Activated gamma-delta T cell treated with Interleukin-2 at 50 U/mL for 16 hours (primary cell): ENCODE results near the gene KLRK1.
"Not testable (repeated sequence)": the region's sequence is repeated elsewhere in the genome, so short reads cannot be mapped to it uniquely, and the experiment has no call there.

ENCODE experiments used
- DNase-seq: peaks from one replicate; pipeline ENCODE4 v3.0.0-alpha.2; 2020

Gene KLRK1

GRCh38 chr12:10389904-10390303 lies at the start of gene KLRK1:
TSS of gene KLRK1 (minus strand) at chr12:10390041. CDS start at chr12:10388810, 1,231 bp downstream.
- no peak for DNase-seq

GRCh38 chr12:10437601-10438000 lies 47.8 kb upstream of the KLRK1 start:
- not testable (repeated sequence) for DNase-seq

GRCh38 chr12:10435816-10436215 lies 46.0 kb upstream of the KLRK1 start, which contains the start of gene KLRC2:
TSS of gene KLRC2 (minus strand) at chr12:10436010. CDS start at chr12:10435986, 24 bp downstream.
- peak; percentile 11 for DNase-seq

- DNase-seq: not testable (repeated sequence)
These were observed 40.8 kb upstream of the KLRK1 start for GRCh38 chr12:10430623-10431022.

- not testable (repeated sequence) for DNase-seq
These were observed 36.1 kb upstream of the KLRK1 start for GRCh38 chr12:10425938-10426337.

- not testable (repeated sequence) for DNase-seq
These were observed 34.5 kb upstream of the KLRK1 start for GRCh38 chr12:10424260-10424899.

- not testable (repeated sequence) for DNase-seq
These were observed 32.3 kb upstream of the KLRK1 start for GRCh38 chr12:10422159-10422558.

- not testable (repeated sequence) for DNase-seq
These were observed 30.5 kb upstream of the KLRK1 start, which contains the start of gene KLRC3 for GRCh38 chr12:10420334-10420733. TSS of gene KLRC3 (minus strand) at chr12:10420595. CDS start at chr12:10420550, 45 bp downstream.

- no peak for DNase-seq
These were observed 19.6 kb upstream of the KLRK1 start, which contains the start of gene KLRC4 for GRCh38 chr12:10409392-10409791. TSS of gene KLRC4 (minus strand) at chr12:10409757. CDS start at chr12:10409575, 182 bp downstream.

- no peak for DNase-seq
These were observed 19.0 kb upstream of the KLRK1 start for GRCh38 chr12:10408842-10409241.

- DNase-seq: no peak
These were observed 16.9 kb upstream of the KLRK1 start for GRCh38 chr12:10406725-10407124.

- DNase-seq: no peak
These were observed 15.5 kb upstream of the KLRK1 start for GRCh38 chr12:10405294-10405693.

- DNase-seq: no peak
These were observed 15.0 kb upstream of the KLRK1 start for GRCh38 chr12:10404798-10405197.

- DNase-seq: no peak
These were observed 11.0 kb upstream of the KLRK1 start for GRCh38 chr12:10400829-10401228.

GRCh38 chr12:10398168-10398567 lies 8.3 kb upstream of the KLRK1 start:
- no peak for DNase-seq

GRCh38 chr12:10397296-10397695 lies 7.5 kb upstream of the KLRK1 start:
- DNase-seq: no peak

- not testable (repeated sequence) for DNase-seq
These were observed 6.3 kb upstream of the KLRK1 start for GRCh38 chr12:10396176-10396575.

GRCh38 chr12:10395390-10395998 lies 5.7 kb upstream of the KLRK1 start:
- DNase-seq: no peak

- not testable (repeated sequence) for DNase-seq
These were observed 4.8 kb upstream of the KLRK1 start for GRCh38 chr12:10394531-10395152.

GRCh38 chr12:10393291-10393690 lies 3.5 kb upstream of the KLRK1 start:
- DNase-seq: no peak

GRCh38 chr12:10392394-10392930 lies 2.6 kb upstream of the KLRK1 start:
- DNase-seq: peak; percentile 52

GRCh38 chr12:10390991-10391390 lies 1.1 kb upstream of the KLRK1 start:
- DNase-seq: not testable (repeated sequence)

GRCh38 chr12:10388624-10389413 lies 1.0 kb downstream of the KLRK1 start:
- DNase-seq: no peak
